CD4-positive, alpha-beta T cell treated with Interferon gamma for 1 hour (primary cell): Measurements from ENCODE around the gene GPR68.
"Not testable (repeated sequence)": the region's sequence is repeated elsewhere in the genome, so short reads cannot be mapped to it uniquely, and the experiment has no call there.

ENCODE experiments used
- DNase-seq: peaks from one replicate; pipeline ENCODE4 v3.0.0-alpha.2; 2020

Gene GPR68

DNA sequence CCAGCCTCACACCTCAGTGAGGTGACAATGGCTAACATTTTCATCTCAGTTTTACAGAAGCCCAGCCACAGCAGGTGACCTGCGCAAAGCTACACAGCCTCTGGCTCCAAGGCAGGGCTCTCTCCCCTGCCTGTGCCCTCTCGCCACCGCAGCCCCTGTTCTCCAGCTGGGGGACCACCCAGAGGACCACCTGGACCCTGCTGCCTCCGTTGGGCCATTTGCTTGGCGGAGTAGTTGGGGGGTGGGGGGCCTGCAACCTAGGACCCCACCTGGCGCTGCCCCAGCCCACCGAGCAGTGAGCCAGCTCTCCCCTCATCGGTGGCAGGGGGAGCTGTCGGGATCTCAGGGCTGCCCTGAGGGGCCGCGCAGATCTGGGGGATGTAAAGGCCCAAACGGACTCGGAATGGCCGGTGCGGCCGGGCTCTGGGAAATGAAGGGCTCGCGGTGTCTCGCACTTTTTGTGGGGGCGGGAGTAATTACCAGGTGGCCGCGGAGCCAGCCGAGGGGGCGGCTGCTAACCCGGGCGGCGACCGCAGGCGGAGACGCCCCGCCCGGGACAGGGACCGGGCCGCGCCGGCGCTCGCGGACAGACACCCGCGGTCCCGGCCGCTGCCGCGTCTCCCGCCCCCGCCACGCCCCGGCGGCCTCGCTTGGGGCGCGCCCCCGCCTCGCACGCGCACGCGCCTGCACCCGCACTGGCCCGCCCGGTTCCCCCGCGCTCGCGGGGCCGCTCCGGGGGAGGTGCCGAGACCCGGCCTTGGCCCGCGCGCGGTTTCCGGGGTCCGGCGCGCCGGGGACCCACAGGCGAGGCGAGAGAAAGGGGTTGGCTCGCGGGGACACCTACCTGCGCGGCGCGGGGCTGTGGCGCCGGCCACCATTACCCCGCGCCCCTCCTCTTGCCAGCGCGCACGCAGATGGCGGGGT is 8.6 kb upstream of the GPR68 start:
- DNase-seq, result peak; percentile 42

DNA sequence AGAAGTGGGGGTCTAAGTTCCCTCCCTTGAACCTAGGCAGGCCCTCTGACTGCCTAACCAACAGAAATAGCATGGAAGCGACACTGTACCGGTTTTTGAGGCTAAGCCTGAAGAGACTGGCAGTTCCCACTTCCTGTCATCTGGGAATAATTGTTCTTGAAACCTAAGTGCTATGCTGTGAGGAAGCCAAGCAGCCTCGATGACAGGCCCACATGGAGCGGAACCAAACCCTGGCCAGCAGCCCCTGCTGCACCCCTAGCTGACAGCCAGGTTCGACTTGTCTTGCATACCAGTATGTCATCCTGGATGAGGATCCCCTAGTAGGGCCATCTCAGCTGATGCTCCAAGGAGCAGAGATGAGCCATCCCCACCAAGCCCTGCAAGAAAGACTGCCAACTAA is 6.4 kb upstream of the GPR68 start:
- DNase-seq, result no peak

DNA sequence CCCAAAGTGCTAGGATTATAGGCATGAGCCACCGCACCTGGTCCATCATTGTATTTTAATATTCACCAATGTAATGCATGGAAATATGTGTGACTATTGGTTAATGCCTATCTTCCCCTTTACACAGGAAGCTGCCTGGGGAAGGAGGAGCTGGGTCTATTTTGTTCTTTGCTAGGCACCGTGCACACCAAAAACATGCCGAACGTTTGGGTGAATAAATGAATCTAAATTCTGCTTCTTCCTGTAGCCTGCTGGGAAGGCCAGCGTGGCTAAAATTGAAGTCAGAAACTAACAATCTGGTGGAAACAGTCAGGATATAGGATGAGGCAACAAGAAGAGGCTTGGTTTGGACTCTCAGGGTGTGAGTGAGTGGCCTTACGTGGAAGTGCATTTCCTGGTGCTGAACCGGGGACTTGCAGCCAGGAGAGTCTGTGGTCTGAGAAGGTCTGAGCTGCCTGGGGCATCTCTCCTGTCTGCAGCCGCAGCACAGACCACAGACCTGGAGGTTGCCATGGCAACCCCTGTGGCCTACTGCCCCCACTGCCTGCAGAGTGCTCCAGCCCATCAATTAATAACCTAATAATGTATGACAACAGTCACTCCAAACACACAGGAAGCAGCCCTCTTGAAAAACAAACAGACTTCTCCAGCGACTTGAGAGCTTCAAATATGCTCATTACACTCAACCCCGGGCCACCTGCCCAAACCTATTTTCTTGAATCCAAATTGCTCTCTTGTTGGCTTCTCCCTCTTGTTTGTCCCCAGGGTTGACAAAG is 5.5 kb upstream of the GPR68 start:
- peak; percentile 69 for DNase-seq

DNA sequence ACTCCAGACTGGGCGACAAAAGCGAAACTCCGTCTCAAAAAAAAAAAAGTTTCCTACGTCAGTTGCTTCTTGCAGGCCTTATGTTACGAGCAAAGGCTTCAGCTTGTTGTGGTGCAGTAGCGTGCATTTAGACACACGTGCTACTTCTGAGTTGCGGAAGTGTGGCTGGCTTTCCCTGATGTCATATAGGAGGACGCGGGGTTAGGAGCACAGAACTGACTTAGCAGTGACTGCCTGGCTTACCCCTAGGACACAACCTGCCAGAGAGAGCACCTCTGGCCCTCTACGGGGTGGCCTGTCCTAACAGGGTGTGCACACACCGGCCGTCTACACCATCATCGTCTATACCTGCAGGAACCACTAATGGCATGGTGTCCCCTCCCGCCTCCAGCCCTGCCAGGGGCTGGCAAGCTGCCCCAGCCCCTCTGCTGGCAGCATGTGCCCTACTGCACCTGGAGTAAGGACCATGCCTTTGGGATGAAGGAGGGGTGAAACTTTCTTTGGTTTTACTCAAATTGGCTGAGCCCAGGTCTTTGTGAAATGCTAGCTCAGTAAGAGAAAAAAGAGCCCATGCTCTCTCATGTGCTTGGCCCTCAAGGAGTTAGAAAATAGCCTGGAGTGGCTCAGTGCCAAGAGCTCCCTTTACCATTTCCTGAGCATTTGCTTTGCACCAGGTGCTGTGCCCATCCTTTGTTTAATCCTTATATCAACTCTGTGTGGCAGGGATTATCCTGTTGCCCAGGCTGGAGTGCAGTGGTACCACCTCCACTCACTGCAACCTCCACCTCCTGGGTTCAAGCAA is 1.7 kb upstream of the GPR68 start:
- peak; percentile 86 for DNase-seq

DNA sequence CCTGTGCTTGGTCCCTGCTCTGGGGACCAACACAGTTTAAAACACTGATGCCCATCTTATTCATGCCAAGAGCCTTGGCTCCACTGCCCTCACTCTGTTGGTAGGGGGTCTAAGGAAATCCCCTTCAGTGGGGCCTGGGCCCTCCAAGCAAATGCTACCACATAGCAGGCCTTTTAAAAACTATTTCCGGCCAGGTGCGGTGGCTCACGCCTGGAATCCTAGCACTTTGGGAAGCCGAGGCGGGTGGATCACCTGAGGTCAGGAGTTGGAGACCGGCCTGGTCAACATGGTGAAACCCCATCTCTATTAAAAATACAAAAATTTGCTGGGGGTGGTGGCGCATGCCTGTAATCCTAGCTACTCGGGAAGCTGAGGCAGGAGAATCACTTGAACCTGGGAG is 1.1 kb upstream of the GPR68 start:
- DNase-seq, result not testable (repeated sequence)

DNA sequence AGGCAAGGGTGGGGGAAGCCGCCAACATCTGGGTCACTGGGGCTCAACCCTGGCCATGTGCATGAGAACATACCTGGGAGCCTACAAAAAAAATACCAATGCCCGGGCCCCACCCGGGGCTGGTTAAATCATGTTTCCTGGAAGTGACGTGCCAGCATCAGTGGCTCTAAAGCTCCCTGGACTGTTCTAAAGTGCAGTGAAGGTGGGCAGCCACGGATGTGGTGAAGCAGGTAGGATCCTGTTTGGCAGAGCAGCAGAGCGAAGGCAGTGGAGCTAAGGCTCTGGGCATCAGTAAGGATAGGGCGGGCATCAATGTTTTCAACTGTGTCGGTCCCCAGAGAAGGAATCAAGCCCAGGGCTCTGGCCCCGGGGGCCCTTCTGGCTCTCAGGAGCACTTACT is 525 bp upstream of the GPR68 start:
- DNase-seq, result peak; percentile 73

DNA sequence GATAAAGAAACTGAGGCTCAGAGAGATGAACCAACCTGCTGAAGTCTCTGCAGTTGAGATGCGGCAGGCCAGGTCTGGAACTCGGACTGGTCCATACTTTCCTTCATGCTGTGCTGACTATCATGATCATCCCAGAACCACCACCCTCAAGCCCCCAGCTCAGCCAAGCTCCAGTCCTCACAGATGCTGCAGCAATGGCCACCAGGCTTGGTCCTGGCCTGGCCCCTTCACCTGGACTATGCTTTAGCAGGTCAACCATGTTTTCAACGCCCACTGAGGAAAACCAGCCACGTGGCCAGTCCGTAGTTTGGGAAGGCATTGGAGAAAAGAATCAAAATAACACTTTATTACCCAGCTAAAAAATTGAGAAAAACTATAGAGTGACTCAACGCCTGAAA is 1.4 kb downstream of the GPR68 start:
- no peak for DNase-seq

DNA sequence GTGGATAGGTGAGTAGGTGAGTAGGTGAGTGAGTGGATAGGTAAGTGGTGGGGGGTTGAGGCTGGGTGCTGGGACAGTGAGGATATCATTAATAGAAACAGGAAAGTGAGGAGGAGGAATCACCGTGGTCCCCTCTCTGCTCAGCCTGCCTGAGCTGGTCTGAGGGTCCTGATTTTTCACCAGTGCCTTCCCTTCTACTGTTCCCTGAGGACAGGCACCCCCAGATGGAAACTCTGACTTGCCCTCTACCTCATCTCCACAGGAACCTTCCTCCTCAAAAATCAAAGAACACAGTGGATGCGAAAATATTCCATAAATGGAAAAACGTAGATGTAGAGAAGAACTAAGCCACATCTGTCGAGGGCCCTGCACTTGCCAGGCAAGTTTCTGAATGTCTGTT is 1.9 kb downstream of the GPR68 start:
- DNase-seq, result no peak

DNA sequence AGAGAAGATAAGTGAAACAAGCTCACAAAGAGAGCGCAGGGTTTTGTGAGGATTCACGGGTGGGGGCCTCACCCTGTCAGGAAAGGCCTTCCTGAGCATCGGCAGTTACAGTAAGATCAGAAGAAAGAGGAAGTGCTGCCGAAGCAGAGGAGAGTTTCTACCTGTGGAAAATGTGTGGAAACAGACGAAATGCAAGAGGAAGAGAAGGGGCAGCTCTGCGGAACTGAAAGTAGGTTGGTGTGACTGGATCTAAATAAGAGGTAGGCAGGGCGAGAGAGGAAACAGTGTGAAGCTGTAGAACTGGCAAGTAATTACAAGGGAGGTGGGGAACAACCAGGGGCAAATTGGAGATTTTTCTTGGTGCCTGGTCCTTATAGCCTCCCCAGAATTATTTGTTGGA is 2.6 kb downstream of the GPR68 start:
- DNase-seq, result peak; percentile 51

DNA sequence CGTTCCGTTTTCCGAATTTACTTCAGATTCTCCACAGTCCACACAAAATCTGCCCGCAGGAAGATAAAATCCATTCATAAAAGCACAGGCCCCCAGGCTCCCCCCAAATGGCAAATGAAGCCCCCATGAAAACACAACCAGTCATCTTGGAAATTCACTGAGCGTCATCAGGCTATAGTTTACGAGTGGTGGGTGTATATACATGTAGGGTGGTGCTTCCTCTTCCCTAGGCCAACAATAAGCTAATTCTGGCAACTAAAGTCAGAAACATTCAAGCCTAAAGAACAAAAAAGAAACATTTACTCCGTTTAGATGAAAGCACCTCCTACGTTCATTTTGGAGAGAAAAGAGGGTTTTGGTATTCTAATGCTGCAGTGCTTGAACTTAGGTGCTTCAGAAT is 5.8 kb downstream of the GPR68 start:
- DNase-seq, result no peak

DNA sequence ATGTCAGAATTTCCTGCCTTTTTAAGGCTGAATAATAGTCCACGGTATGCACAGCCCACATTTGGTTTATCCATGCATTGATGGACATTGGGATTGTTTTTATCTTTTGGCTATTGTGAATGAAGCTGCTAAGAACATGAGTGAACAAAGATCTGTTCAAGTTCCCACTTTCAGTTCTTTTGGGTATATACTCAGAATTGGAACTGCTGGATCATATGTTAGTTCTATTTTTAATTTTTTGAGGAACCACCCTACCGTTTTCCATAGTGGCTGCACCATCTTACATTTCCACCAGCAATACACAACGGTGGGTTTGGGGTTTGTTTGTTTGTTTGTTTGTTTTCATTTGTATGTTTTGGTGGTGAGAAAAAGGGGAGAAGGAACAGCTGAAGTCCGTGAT is 6.4 kb downstream of the GPR68 start:
- no peak for DNase-seq

DNA sequence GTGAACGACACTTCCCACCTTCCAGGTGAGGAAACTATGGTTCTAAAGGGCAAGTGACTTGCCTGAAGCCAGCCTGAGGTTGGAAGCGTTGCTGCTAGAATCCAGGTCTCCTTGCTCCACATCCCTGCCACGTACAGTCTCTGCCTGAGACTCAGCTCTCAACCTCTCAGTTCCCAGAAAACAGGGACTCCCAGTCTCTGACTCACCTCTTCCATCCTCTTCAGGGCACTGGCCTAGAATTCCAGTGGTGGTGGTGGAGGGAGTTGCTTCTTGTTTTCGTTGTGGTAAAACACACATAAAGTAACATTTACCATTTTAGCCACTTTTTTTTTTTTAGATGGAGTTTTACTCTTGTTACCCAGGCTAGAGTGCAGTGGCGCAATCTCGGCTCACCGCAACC is 7.3 kb downstream of the GPR68 start:
- DNase-seq, result no peak

DNA sequence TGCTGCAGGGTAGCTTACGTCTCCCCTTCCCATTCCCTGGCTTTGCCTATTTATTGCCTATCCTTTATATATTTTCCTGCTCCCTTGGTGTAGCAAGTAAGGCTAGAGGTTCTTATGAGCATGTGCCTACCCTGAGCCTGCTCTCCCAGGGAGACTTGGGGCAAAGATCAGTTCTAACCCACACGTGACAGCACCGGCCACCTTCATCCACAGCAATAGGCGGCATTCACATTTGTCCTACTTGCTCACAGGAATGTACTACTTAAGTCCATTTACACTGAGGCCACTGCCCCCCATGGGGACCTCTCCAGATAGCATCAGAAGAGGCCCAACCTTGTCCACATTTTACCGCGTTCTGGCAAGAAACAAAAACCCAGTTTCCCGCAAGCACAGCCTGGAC is 8.7 kb downstream of the GPR68 start:
- DNase-seq, result no peak

DNA sequence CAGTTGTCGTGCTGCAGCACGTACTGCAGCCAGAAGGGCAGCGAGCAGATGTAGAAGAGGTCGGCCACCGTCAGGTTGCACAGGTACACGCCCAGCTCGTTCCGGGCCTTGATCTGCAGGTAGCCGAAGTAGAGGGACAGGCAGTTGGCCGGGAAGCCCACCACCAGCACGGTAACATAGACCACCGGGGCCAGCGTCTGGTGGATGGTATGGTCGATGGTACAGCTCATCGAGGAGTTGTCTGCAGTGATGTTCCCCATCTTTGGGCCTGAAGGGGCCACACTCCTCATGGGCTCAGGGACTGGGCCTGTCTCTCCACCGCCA is 9.8 kb downstream of the GPR68 start:
- no peak for DNase-seq

DNA sequence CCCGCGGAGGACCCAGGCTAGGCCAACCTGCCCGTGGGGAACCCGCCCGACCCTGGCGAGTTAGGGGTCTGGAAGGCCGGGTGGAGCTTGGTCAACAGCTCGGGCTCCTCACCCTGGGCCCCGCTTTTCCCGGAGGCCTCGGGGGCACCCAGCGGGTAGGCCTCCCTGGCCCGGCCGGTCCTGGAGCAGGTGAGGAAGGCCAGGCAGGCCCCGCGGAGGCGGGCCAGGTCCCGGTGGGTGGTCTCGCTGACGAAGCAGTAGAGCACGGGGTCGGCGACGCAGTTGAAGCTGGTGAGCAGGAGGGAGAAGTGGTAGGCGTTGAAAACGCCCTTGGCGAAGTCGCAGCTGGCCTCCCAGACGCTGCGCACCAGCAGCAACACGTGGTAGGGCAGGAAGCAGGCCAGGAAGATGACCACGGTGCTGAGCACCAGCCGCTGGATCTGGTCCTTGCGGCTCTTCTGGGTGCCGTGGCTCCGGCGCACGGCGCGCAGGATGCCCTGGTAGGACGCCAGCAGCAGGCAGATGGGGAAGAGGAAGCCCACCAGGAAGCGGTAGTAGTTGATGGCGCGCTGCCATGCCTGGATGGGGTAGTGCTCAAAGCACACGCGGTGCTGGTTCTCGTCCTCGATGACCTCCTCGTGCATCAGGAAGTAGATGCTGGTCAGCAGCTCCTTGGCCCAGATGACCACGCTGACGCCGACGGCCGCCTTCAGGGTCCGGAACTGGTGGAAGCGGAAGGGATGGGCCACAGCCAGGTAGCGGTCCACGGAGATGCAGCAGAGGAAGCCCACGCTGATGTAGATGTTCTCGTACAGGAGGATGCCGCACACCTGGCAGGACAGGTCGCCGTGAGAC is 10.3 kb downstream of the GPR68 start:
- DNase-seq, result no peak

DNA sequence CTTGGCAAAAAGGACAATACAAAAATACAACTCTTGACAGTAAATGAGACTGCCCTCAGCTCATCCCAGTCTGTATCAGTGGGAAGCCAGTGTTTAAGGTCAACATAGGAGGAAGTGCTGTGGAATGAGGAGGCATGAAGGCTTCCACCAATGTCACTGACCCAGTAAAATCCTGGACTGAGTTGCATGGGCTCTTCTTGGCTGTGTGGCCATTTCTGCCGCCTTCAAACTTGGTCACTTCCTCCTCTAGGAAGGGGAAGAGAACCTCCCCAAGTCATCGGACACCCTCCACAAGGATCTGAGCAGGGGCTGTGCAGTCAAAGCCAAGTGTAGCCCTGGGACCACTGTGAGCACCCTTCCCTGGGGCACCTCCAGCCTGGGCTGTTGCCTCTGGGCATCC is 11.9 kb downstream of the GPR68 start:
- DNase-seq, result no peak

DNA sequence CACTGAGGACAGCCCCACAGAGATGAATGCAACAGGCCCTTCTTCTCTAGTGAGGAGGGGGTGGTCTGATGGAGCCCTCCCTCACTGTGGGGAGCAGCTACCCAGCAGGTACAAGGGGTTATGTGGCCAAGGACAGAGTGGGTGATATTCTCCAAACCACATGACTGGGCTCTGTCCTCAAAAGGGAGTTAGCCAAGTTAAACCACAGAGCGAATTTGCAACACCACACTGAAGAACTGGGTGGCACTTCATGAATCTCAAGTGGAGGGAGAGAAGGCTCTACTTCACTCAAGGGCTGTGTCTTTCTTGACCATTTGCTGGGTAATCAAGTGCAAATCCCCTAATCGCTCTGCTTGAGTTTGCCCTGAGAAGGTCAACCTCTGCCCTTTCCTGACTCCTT is 12.5 kb downstream of the GPR68 start:
- no peak for DNase-seq

DNA sequence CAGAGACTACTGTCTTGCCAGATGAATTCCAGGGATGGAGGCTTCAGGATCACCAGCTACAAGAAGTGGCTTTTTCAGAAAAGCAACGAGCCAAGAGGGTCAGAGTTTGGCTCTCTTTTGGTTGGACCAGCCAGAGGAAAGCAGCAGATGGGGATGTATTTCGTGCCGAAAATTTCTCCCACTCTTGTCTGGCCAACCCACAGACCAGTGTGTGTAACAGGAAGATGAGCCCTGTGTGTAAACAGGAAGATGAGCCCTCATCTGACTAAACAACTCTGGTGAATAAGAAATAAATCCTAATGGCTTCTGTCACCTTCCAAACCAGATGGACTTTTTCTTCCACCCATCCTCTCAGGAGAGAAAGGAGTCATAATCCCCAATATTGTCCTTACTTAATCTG is 13.1 kb downstream of the GPR68 start:
- no peak for DNase-seq

DNA sequence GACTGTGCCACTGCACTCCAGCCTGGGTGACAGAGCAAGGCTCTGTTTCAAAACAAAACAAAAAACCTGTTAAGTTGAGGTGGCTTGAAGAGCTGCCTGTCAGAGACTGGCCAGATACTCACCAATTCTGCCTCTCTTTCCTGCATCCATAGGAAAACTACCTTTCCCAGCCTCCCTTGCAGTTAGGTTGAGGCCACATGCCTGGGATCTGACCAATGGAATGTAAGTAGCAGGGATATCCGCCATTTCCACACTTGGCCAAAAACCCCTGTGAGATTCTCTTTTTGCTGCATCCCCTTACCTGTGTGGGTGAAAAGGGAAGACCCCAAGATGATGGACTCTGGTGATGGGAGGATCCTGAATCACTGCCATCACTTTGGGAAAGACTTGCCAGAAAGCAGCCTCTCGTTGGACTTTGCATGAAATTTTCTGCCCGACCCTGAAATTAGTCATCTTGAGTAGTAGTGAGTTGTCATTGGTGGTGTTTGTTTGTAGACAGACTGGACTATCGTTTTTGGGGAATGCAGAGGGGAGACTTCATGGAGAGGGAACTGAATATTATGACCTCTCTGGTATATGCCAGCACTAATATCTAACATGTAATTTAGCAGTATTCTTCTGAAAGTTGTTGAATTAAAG is 14.0 kb downstream of the GPR68 start:
- no peak for DNase-seq

DNA sequence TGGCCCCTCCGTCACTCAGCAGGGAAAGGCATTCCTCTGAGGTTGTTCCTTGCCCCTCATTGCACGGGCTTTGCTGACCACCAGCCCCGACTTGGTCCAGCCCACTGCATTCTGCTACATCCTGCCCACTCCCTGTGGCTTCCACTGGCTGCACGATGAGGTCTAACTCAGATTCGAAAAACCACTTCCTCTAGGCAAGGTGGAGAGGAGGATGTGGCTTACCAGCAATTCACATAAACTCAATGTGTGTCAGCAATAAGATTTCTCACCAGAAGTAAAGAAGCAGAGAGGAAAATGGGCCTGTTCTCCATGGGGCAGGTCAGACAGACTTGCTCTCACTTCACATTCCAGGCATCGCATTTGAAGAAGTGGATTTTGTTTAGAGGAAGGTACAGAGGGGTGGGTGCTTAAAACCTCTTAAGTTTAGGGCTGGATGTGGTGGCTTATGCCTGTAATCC is 14.7 kb downstream of the GPR68 start:
- peak; percentile 55 for DNase-seq

DNA sequence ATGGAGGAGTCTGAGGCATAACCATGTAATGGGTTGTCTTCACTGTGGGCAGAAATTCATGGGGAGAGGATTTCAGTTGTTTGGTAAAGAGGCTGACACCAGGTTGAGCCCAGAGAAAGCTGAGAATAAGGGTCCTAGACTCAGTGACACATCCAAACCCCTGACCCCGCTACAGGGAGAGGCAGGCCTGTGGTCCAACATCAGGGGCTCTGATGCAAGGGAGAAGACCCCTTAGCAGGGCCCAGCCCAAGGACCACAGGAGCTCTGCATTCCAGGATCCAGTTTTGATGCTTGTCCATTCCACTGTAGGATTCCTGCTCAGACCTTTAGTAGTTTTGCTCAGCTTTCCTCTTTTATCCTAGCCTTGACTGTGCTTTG is 15.5 kb downstream of the GPR68 start:
- no peak for DNase-seq
